IMR-90 (cell line): ENCODE data around the gene KCNE4. TPM values are rescaled to one million over a fixed set of nuclear protein-coding genes. Genes with fewer than 3 reads are reported as not detected.

Experiments
- ATAC-seq: fragments of 200-7000 bp; cut with Tn5 transposase; 2 replicates; pipeline ENCODE4 v1.9.1; 2020; ENCODE audit warnings: low read depth, mild to moderate bottlenecking, moderate library complexity
- BruUV-seq: library from RNA; stranded (reverse); fragments of 400-500 nt; replicated peaks from 2 replicates; lab custom pipeline; 2021; lab: Mats Ljungman, UMichigan
- CTCF ChIA-PET: fragments of 300-600 bp; formaldehyde crosslinking; extraction: SDS; loops from one replicate; lab custom pipeline; 2021; ENCODE audit warnings: antibody characterized with exemption; lab: Yijun Ruan, JAX
- POLR2A ChIA-PET: fragments of 300-600 bp; sonication (Branson Sonifier 250); formaldehyde crosslinking; loops from one replicate; lab custom pipeline; 2022; ENCODE audit warnings: antibody characterized with exemption; ENCODE audit not compliant: unreplicated experiment; lab: Charles Lee
- DNase-seq: peaks from one replicate; pipeline ENCODE4 v3.0.0; 2013
- H2AFZ ChIP-seq: replicated peaks from 2 replicates; pipeline ENCODE3; 2013; ENCODE audit warnings: low read length, mild to moderate bottlenecking; ENCODE audit not compliant: poor library complexity
- H2AK5ac ChIP-seq: 2 replicates; pipeline ENCODE4 v1.6.1; 2013; ENCODE audit warnings: low read depth, low read length, inconsistent platforms
- H2AK9ac ChIP-seq: replicated peaks from 2 replicates; pipeline ENCODE3; 2013; ENCODE audit warnings: mild to moderate bottlenecking, low read depth, low read length, moderate library complexity; ENCODE audit not compliant: poor library complexity
- H2BK120ac ChIP-seq: 2 replicates; pipeline ENCODE4 v1.6.1; 2013; ENCODE audit warnings: low read depth, low read length, inconsistent platforms
- H2BK15ac ChIP-seq: 3 replicates; pipeline ENCODE4 v1.6.1; 2013; ENCODE audit warnings: low read depth, low read length, inconsistent platforms
- H2BK20ac ChIP-seq: 2 replicates; pipeline ENCODE4 v1.6.1; 2013; ENCODE audit warnings: low read depth, mild to moderate bottlenecking, inconsistent platforms, low read length, moderate library complexity
- H2BK5ac ChIP-seq: 2 replicates; pipeline ENCODE4 v1.6.1; 2013; ENCODE audit warnings: mild to moderate bottlenecking, low read depth, low read length, inconsistent platforms; ENCODE audit not compliant: poor library complexity, severe bottlenecking
- H3K14ac ChIP-seq: replicated peaks from 2 replicates; pipeline ENCODE4 v1.6.1; 2013; ENCODE audit warnings: low read depth, low read length, inconsistent platforms
- H3K18ac ChIP-seq: 2 replicates; pipeline ENCODE4 v1.6.1; 2013; ENCODE audit warnings: low read depth, low read length, control low read depth
- H3K23ac ChIP-seq: 2 replicates; pipeline ENCODE4 v1.6.1; 2013; ENCODE audit warnings: low read depth, low read length, inconsistent platforms
- H3K27ac ChIP-seq: 2 replicates; pipeline ENCODE4 v1.5.1; 2013; ENCODE audit warnings: mild to moderate bottlenecking, control low read depth, low read length; ENCODE audit not compliant: insufficient read depth
- H3K27me3 ChIP-seq: 2 replicates; pipeline ENCODE4 v1.6.1; 2013; ENCODE audit warnings: low read length; ENCODE audit not compliant: control insufficient read depth, insufficient read depth
- H3K36me3 ChIP-seq: 2 replicates; pipeline ENCODE4 v1.6.1; 2013; ENCODE audit warnings: low read length, mixed read lengths; ENCODE audit not compliant: control insufficient read depth, insufficient read depth
- H3K4ac ChIP-seq: 2 replicates; pipeline ENCODE4 v1.6.1; 2013; ENCODE audit warnings: low read depth, low read length, inconsistent platforms
- H3K4me1 ChIP-seq: 2 replicates; pipeline ENCODE4 v1.6.1; 2013; ENCODE audit warnings: low read length, mixed read lengths; ENCODE audit not compliant: control insufficient read depth, insufficient read depth
- H3K4me2 ChIP-seq: 2 replicates; pipeline ENCODE4 v1.6.1; 2013; ENCODE audit warnings: low read depth, mild to moderate bottlenecking, control low read depth, low read length, moderate library complexity
- H3K4me3 ChIP-seq: 2 replicates; pipeline ENCODE4 v1.5.1; 2013; ENCODE audit warnings: low read depth, mild to moderate bottlenecking, control low read depth, low read length, moderate library complexity; ENCODE audit not compliant: insufficient read depth
- H3K56ac ChIP-seq: 2 replicates; pipeline ENCODE4 v1.6.1; 2013; ENCODE audit warnings: low read length, inconsistent platforms; ENCODE audit not compliant: insufficient read depth; ENCODE audit errors: extremely low read depth
- H3K79me1 ChIP-seq, 2 experiments: 2 replicates each; pipeline ENCODE4 v1.6.1; 2013; ENCODE audit warnings: low read length in 2 of 2, inconsistent platforms in 1 of 2, low read depth in 1 of 2
- H3K9ac ChIP-seq: 2 replicates; pipeline ENCODE4 v1.6.1; 2013; ENCODE audit warnings: low read depth, low read length, control low read depth
- H3K9me1 ChIP-seq: 2 replicates; pipeline ENCODE4 v1.6.1; 2013; ENCODE audit warnings: low read length, inconsistent platforms; ENCODE audit not compliant: insufficient read depth
- H3K9me3 ChIP-seq: 2 replicates; pipeline ENCODE4 v1.6.1; 2013; ENCODE audit warnings: low read length; ENCODE audit not compliant: control insufficient read depth, insufficient read depth
- H4K20me1 ChIP-seq: 2 replicates; pipeline ENCODE4 v1.6.1; 2013; ENCODE audit warnings: low read length, inconsistent platforms; ENCODE audit not compliant: insufficient read depth
- H4K5ac ChIP-seq: 2 replicates; pipeline ENCODE4 v1.6.1; 2013; ENCODE audit warnings: mild to moderate bottlenecking, low read depth, low read length, control low read depth
- H4K8ac ChIP-seq, 2 experiments: 2 replicates each; pipeline ENCODE4 v1.6.1; 2013; ENCODE audit warnings: low read depth in 2 of 2, low read length in 2 of 2, control low read depth in 1 of 2, inconsistent platforms in 1 of 2
- H4K91ac ChIP-seq: 2 replicates; pipeline ENCODE4 v1.6.1; 2013; ENCODE audit warnings: low read depth, low read length, inconsistent platforms; ENCODE audit not compliant: insufficient read depth
- FOS ChIP-seq: fragments of 150-350 bp; IDR thresholded peaks from 2 replicates; pipeline ENCODE4 v1.6.1; 2016; ENCODE audit warnings: low read depth, low read length
- NFE2L2 ChIP-seq: fragments of 150-350 bp; IDR thresholded peaks from 2 replicates; pipeline ENCODE4 v1.6.1; 2016; ENCODE audit warnings: low read depth, mild to moderate bottlenecking, low read length
- POLR2A ChIP-seq: IDR thresholded peaks from 2 replicates; pipeline ENCODE4 v1.6.1; 2012; ENCODE audit warnings: mild to moderate bottlenecking, low read depth, low read length
- RCOR1 ChIP-seq: IDR thresholded peaks from 2 replicates; pipeline ENCODE4 v1.6.1; 2012; ENCODE audit warnings: mild to moderate bottlenecking, low read length, improper control_type of control experiment; ENCODE audit not compliant: insufficient replicate concordance
- RFX5 ChIP-seq: IDR thresholded peaks from 2 replicates; pipeline ENCODE4 v1.8.0; 2012; ENCODE audit warnings: low read depth, mild to moderate bottlenecking, low read length, moderate library complexity
- SMC3 ChIP-seq: fragments of 150-350 bp; IDR thresholded peaks from 2 replicates; pipeline ENCODE4 v1.6.1; 2016; ENCODE audit warnings: low read depth, mild to moderate bottlenecking, antibody characterized with exemption, low read length, moderate library complexity
- whole genome bisulfite sequencing, 2 experiments: methylation state at CpG; one replicate each; pipeline versions ENCODE4 v1.1.5 to v1.1.7; 2013; ENCODE audit warnings: missing lambda C conversion rate in 2 of 2; ENCODE audit not compliant: insufficient read length in 1 of 2; ENCODE audit errors: extremely low coverage in 2 of 2; 5-methylcytosine and 5-hydroxymethylcytosine counted together
- dilution Hi-C: fragments of 300-500 bp; cut with HindIII; formaldehyde crosslinking; loops from one replicate; pipeline ENCODE4 v1.14.3; 2018; ENCODE audit warnings: low sequenced_read_pairs; ENCODE audit not compliant: unreplicated experiment
- in situ Hi-C: fragments of 300-500 bp; cut with MboI; formaldehyde crosslinking; loops from 3 replicates; pipeline ENCODE4 v1.14.3; 2019; ENCODE audit warnings: low sequenced_read_pairs, inconsistent platforms, mixed read lengths
- intact Hi-C: fragments of 100-400 bp; cut with micrococcal nuclease; formaldehyde crosslinking; loops from 2 replicates; pipeline ENCODE4 v1.10.0; 2022
- polyA plus RNA-seq, 3 experiments: library from polyadenylated mRNA; depleted of rRNA; stranded (reverse); fragments of >200 nt; gene quantifications; 2 replicates each; pipeline ENCODE4 v1.2.3, GENCODE V29; 2012; ENCODE audit warnings: low replicate concordance in 1 of 3
- total RNA-seq: library from RNA; depleted of rRNA; stranded (reverse); fragments of >200 nt; gene quantifications from 2 replicates; pipeline ENCODE4 v1.2.3, GENCODE V29; 2012
- TF ChIP-seq, protein P1 (sequence below): conservative IDR thresholded peaks from 2 replicates; pipeline ENCODE4 v1.5.1; 2012; ENCODE audit warnings: mild to moderate bottlenecking, low read depth, low read length, improper control_type of control experiment
- TF ChIP-seq, protein P2 (sequence below): fragments of 150-350 bp; IDR thresholded peaks from 2 replicates; pipeline ENCODE4 v1.6.1; 2017; ENCODE audit warnings: mild to moderate bottlenecking, antibody characterized with exemption, low read length, low read depth

KCNE4 gene
- total and polyA plus RNA-seq, 2 of the 4 experiments (the other 2 are of a cell fraction): 6.6 to 6.8 TPM

- no peak overlapping the region for H2BK15ac ChIP-seq
- no peak overlapping the region for H4K8ac ChIP-seq
- POLR2A ChIA-PET: no interaction called here
- no peak overlapping the region for H3K9ac ChIP-seq
- H3K14ac ChIP-seq: no peak overlapping the region
- CTCF ChIA-PET: no interaction called here
- no TSS peak for BruUV-seq
- TF ChIP-seq FOS (no peak), RFX5 (no peak), SMC3 (no peak), RCOR1 (no peak), NFE2L2 (no peak), POLR2A (no peak)
- TF ChIP-seq, protein P1, sequence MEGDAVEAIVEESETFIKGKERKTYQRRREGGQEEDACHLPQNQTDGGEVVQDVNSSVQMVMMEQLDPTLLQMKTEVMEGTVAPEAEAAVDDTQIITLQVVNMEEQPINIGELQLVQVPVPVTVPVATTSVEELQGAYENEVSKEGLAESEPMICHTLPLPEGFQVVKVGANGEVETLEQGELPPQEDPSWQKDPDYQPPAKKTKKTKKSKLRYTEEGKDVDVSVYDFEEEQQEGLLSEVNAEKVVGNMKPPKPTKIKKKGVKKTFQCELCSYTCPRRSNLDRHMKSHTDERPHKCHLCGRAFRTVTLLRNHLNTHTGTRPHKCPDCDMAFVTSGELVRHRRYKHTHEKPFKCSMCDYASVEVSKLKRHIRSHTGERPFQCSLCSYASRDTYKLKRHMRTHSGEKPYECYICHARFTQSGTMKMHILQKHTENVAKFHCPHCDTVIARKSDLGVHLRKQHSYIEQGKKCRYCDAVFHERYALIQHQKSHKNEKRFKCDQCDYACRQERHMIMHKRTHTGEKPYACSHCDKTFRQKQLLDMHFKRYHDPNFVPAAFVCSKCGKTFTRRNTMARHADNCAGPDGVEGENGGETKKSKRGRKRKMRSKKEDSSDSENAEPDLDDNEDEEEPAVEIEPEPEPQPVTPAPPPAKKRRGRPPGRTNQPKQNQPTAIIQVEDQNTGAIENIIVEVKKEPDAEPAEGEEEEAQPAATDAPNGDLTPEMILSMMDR: no peak
- TF ChIP-seq, protein P2, sequence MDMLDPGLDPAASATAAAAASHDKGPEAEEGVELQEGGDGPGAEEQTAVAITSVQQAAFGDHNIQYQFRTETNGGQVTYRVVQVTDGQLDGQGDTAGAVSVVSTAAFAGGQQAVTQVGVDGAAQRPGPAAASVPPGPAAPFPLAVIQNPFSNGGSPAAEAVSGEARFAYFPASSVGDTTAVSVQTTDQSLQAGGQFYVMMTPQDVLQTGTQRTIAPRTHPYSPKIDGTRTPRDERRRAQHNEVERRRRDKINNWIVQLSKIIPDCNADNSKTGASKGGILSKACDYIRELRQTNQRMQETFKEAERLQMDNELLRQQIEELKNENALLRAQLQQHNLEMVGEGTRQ: no peak
- H4K5ac ChIP-seq: no peak overlapping the region
- no peak overlapping the region for H2AK9ac ChIP-seq
- no peaks in the 10 kb centered on the region for H3K79me1 ChIP-seq
- in situ Hi-C loops (no loop called here), dilution Hi-C loops (no loop called here), intact Hi-C loops (no loop called here)
- H3K18ac ChIP-seq: no peak overlapping the region
- H2BK5ac ChIP-seq: no peak overlapping the region
- H3K56ac ChIP-seq: no peak overlapping the region
- DNase-seq (no peak), ATAC-seq (no peak)
- no peak overlapping the region for H2AK5ac ChIP-seq
- H2BK20ac ChIP-seq: no peak overlapping the region
- no peaks in the 10 kb centered on the region for H4K20me1 ChIP-seq
- H3K27me3 ChIP-seq: no peaks in the 10 kb centered on the region
- no peaks in the 10 kb centered on the region for H3K9me1 ChIP-seq
- H2BK120ac ChIP-seq: no peak overlapping the region
- H2AFZ ChIP-seq: no peak overlapping the region
- no peak overlapping the region for H3K4me3 ChIP-seq
- no peak overlapping the region for H3K27ac ChIP-seq
- no peak overlapping the region for H3K4ac ChIP-seq
- H3K4me2 ChIP-seq: no peak overlapping the region
- WGBS, 2 experiments: no CpG with 5 or more reads among the region's 3 CpGs
- no peaks in the 10 kb centered on the region for H3K9me3 ChIP-seq
- no peak overlapping the region for H4K91ac ChIP-seq
- no peaks in the 10 kb centered on the region for H3K4me1 ChIP-seq
- H3K23ac ChIP-seq: no peak overlapping the region
- no peaks in the 10 kb centered on the region for H3K36me3 ChIP-seq
These were observed 17.5 kb downstream of the KCNE4 start for GRCh38 chr2:223069465-223069864.
